Progenitor cell of endocrine pancreas (in vitro differentiated cells): ENCODE data around the gene CFAP100. TPM values are rescaled to one million over a fixed set of nuclear protein-coding genes. Genes with fewer than 3 reads are reported as not detected.
A peak's percentile ranks its signal among the peaks of the same experiment; 100 is the strongest.

ENCODE experiments used
- DNase-seq: peaks from one replicate; pipeline ENCODE4 v3.0.0; 2021; ENCODE audit warnings: low spot score; ENCODE audit not compliant: unreplicated experiment
- H3K27ac Mint-ChIP-seq: 2 replicates; pipeline ENCODE4 v1.8.0; 2021; ENCODE audit warnings: mild to moderate bottlenecking, moderate library complexity, mixed read lengths
- H3K27me3 Mint-ChIP-seq: 2 replicates; pipeline ENCODE4 v1.8.0; 2021; ENCODE audit warnings: mixed read lengths
- H3K36me3 Mint-ChIP-seq: 2 replicates; pipeline ENCODE4 v1.8.0; 2022; ENCODE audit warnings: mixed read lengths; ENCODE audit not compliant: insufficient read depth
- H3K4me1 Mint-ChIP-seq: 2 replicates; pipeline ENCODE4 v1.8.0; 2021; ENCODE audit warnings: low read depth, mixed read lengths
- H3K4me3 Mint-ChIP-seq: 2 replicates; pipeline ENCODE4 v1.8.0; 2021; ENCODE audit warnings: low read depth, mild to moderate bottlenecking, moderate library complexity, mixed read lengths
- H3K9me3 Mint-ChIP-seq: 2 replicates; pipeline ENCODE4 v1.8.0; 2021; ENCODE audit warnings: low read depth, mixed read lengths
- total RNA-seq: library from RNA; stranded (reverse); gene quantifications from 2 replicates; pipeline ENCODE4 v1.2.1, GENCODE V29; 2021
- TF ChIP-seq, protein P1 (sequence below): fragments of 200-600 bp; sonication (generic); IDR thresholded peaks from one replicate; pipeline ENCODE4 v1.5.0; 2021; ENCODE audit warnings: antibody characterized with exemption, mild to moderate bottlenecking; ENCODE audit not compliant: unreplicated experiment

Gene CFAP100
- total RNA-seq, 1 donor from 2014 or later: 0.79 TPM

DNA sequence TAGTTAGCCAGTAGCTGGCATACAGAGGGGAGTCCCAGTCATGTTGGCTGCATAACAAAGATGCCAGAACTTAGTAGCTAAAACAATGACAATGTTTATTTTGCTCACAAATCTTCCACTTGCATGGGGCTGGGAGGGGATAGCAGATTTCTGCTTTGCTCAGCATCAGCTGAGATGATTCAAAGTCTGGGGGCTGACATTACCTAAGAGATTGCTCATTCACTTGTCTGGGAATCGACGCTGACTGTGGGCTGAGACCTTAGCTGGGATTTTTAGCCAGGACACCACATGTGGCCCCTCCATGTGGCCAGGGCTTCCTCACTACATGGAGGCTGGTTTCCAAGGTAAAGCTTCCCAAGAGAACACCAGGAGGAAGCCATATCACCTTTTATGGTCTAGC lies 12.7 kb upstream of the CFAP100 start:
- Mint-ChIP-seq H3K4me3 (no peak overlapping the region), H3K27ac (no peak overlapping the region), H3K4me1 (no peaks in the 10 kb centered on the region), H3K9me3 (no peaks in the 10 kb centered on the region), H3K36me3 (no peaks in the 10 kb centered on the region), H3K27me3 (peaks cover 10% of the 10 kb centered on the region)
- no peak for DNase-seq
- TF ChIP-seq, protein P1, sequence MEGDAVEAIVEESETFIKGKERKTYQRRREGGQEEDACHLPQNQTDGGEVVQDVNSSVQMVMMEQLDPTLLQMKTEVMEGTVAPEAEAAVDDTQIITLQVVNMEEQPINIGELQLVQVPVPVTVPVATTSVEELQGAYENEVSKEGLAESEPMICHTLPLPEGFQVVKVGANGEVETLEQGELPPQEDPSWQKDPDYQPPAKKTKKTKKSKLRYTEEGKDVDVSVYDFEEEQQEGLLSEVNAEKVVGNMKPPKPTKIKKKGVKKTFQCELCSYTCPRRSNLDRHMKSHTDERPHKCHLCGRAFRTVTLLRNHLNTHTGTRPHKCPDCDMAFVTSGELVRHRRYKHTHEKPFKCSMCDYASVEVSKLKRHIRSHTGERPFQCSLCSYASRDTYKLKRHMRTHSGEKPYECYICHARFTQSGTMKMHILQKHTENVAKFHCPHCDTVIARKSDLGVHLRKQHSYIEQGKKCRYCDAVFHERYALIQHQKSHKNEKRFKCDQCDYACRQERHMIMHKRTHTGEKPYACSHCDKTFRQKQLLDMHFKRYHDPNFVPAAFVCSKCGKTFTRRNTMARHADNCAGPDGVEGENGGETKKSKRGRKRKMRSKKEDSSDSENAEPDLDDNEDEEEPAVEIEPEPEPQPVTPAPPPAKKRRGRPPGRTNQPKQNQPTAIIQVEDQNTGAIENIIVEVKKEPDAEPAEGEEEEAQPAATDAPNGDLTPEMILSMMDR: no peak

DNA sequence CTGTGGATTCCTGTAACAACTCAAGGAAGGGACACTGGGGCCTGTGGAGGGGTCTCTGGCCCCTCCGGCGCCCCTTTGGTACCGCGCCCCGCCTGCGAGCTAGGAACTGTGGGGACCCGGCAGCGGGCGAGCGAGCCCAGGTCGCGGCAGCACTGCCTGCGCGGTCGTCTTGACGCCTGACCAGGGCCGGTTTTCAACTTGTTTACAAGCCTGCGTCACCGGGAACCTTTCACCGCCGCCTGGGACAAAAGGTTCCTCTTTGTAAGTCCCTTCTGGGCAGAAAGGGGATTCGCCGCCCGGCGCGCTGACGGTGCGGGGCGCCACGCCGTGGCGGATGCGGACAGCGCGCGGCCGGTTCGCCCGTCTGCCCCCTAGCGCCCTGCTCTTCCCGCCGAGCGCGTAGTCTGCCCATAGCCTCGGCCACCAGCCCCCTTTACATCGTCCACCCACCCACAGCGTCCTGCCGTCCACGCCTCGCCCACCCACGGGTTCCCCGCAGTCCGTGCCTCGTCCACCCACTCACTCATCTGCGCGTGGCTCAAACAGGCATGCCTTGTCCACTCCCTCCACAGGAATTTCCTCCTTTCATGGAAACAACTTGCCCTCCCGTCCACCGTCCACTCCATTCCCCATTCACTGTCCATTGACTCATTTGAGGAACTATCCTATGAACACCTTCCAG lies 5.5 kb upstream of the CFAP100 start:
- H3K27me3 Mint-ChIP-seq: peaks cover 48% of the 10 kb centered on the region
- no peaks in the 10 kb centered on the region for H3K36me3 Mint-ChIP-seq
- peak overlapping the region; percentile 77 for H3K27ac Mint-ChIP-seq
- no peaks in the 10 kb centered on the region for H3K9me3 Mint-ChIP-seq
- DNase-seq: peak; percentile 75
- peak overlapping the region; percentile 30 for H3K4me3 Mint-ChIP-seq
- TF ChIP-seq, protein P1: peak; percentile 95
- H3K4me1 Mint-ChIP-seq: peaks cover 3% of the 10 kb centered on the region

DNA sequence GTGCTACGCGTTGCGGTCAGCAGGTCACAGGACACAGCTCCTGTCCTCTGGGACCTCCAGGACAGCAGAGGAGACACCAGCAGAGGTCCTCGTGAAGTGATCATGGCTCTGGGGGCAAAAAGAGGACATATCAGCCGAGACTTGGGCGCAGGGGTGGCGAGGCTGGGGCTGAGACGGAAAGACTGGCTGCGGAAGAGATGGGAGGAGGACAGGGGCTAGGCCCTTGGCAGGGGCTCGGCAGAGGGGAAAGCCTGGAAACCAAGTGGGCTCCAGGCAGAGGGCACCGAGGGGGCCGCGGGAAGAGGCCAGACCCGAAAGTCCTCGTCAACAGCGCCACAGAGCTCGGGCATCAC lies 4.9 kb upstream of the CFAP100 start:
- H3K36me3 Mint-ChIP-seq: no peaks in the 10 kb centered on the region
- TF ChIP-seq, protein P1: no peak
- H3K27ac Mint-ChIP-seq: peak overlapping the region; percentile 29
- no peak overlapping the region for H3K4me3 Mint-ChIP-seq
- peaks cover 51% of the 10 kb centered on the region for H3K27me3 Mint-ChIP-seq
- no peaks in the 10 kb centered on the region for H3K9me3 Mint-ChIP-seq
- H3K4me1 Mint-ChIP-seq: peaks cover 3% of the 10 kb centered on the region
- DNase-seq: no peak

DNA sequence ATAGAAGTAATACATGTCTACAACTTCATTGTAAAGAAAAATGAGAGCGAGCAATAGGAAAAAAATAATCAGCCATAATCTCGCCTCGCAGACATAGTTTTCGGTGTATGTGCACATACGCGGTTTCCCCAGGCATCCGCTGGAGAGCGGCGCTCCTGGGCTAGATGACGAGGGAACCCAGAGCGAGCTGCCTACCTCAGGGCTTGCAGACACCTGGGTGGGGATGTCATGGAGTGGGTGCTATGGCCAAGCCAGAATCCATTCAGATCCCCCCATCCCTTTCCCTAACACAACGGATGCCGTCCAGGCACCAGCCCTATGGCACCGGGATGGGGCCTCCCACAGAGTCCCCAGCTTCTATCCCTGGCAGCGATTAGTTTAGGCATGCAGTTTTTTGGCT lies 4.5 kb upstream of the CFAP100 start:
- H3K4me1 Mint-ChIP-seq: peaks cover 3% of the 10 kb centered on the region
- no peaks in the 10 kb centered on the region for H3K9me3 Mint-ChIP-seq
- H3K36me3 Mint-ChIP-seq: no peaks in the 10 kb centered on the region
- TF ChIP-seq, protein P1: no peak
- peaks cover 53% of the 10 kb centered on the region for H3K27me3 Mint-ChIP-seq
- H3K27ac Mint-ChIP-seq: no peak overlapping the region
- no peak overlapping the region for H3K4me3 Mint-ChIP-seq
- DNase-seq: no peak

DNA sequence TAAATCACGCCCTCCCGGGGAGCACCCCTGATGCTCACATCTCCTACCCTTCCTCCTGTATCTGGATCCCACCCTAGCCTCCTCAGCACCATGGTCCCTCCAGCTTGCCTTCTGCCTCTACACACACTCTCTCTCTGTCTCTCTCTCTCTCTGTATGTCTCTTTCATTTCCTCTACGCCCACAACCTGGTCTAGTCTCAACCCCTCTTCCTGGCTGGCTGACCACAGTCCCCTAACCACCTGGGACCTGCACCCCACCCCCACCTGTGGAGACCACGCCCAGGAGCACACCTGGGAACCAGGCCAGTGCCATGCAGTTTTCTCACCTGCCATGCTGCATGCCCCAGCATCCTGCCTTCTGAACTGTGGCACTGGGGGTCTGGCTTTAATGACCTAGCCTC lies 4.0 kb upstream of the CFAP100 start:
- Mint-ChIP-seq H3K9me3 (no peaks in the 10 kb centered on the region), H3K4me3 (no peak overlapping the region), H3K36me3 (no peaks in the 10 kb centered on the region), H3K27me3 (peaks cover 58% of the 10 kb centered on the region), H3K27ac (no peak overlapping the region), H3K4me1 (peaks cover 3% of the 10 kb centered on the region)
- TF ChIP-seq, protein P1: no peak
- no peak for DNase-seq
